Germinal center (tissue), 1 donor: ENCODE measurements around the gene ABCB9.
"Not testable (repeated sequence)": the region's sequence is repeated elsewhere in the genome, so short reads cannot be mapped to it uniquely, and the experiment has no call there.

Experiments used
- DNase-seq: peaks from one replicate; pipeline ENCODE4 v3.0.0; 2012; ENCODE audit warnings: mixed read lengths, low spot score

ABCB9 gene

GRCh38 chr12:122935318-122935717, 30.9 kb downstream of the ABCB9 start:
- DNase-seq, result no peak

DNA sequence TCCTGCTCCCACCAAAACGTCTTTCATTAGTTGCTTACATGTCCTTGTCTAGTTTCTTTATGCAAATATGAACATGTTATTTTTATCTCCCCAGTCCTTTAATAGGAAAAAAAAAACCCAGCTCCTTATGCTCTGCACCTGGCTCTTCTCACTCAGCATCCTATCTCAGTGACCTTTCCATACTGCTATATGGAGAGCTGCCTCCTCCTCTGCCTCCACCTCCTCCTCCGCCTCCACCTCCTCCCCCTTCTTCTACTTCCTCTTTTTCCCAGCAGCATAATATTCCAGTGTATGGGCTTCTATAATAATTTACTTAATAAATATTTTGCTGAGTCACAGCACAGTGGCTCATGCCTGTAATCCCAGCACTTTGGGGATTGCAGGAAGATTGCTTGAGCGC, 31.5 kb downstream of the ABCB9 start:
- no peak for DNase-seq

DNA sequence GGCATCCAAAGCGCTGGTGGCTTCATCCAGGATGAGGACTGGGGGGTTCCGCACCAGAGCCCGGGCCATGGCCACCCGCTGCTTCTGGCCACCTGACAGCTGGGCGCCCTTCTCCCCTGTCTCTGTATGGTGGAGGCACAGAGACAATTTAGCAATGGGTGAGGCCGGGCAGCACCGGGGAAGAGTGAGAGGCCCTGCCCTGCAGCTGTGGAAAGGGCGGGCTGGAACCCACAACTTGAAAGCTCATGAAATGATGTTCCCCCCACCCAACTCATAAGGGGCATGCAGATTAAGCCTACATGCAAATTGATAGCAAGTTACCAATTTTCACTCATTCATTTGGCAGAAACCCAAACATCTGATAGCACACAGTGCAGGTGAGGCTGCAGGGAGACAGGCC, 34.1 kb downstream of the ABCB9 start:
- no peak for DNase-seq

- DNase-seq, result no peak
These were observed 36.5 kb downstream of the ABCB9 start for GRCh38 chr12:122929812-122930211.

- DNase-seq, result no peak
These were observed 37.1 kb downstream of the ABCB9 start for GRCh38 chr12:122929148-122929538.

DNA sequence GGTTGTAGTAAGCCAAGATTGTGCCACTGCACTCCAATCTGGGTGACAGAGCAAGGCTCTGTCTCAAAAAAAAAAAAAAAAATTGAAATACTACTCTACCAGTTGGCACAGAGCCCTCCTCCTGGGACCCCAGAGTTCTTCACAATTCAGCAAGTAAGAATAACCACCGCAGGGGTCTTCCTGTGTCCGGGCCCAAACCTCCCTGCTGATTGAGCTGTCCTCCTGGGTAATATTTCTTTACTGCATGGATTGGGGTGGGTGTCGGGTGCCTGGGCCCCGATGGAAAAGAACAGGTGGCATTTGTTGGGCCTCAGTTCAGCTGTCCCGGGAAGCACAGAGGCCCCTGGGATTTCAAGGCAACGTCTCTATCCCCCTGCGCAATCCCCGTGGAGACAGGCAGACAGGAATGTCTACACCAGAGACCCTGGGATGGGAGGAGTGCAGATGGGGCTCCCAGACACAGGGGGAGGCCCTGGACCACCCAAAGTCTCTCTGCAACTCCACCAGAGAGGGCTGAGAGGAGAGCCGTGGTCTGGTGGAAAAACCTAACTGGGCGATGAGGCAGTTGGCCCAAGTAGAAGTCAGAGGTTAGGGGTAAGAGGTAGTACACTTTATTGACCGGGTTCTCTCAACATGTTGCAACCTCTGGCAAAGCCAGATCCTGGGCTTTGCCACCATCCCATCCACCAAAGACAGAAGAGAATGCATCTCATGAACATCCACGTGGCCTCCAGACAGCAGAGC, 37.7 kb downstream of the ABCB9 start:
- no peak for DNase-seq

DNA sequence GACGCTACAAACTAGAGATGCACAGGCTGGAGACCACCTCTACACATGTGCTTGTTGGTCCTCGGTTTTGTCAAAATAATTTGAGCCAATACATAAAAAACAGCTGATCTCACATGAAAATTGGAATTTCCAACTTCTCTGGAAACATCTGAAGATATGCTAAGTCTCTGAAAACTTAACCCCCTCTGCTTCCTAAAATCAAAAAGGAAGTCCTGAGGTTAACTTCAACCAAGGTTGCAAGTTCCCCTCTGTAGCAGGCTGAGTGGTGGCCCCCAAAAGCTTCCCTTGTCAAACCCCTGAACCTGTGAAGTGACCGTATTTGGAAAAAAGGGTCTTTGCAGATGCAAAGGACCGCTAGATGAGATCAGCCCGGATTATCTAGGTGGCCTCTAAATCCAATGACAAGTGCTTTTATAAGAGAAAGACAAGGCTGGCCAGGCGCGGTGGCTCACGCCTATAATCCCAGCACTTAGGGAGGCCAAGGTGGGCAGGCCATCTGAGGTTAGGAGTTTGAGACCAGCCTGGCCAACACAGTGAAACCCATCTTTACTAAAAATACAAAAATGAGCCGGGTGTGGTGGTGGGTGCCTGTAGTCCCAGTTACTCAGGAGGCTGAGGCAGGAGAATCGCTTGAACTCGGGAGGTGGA, 38.4 kb downstream of the ABCB9 start:
- no peak for DNase-seq

- DNase-seq, result no peak
These were observed 44.3 kb downstream of the ABCB9 start for GRCh38 chr12:122921917-122922316.

- no peak for DNase-seq
These were observed 45.6 kb downstream of the ABCB9 start for GRCh38 chr12:122920687-122921086.

DNA sequence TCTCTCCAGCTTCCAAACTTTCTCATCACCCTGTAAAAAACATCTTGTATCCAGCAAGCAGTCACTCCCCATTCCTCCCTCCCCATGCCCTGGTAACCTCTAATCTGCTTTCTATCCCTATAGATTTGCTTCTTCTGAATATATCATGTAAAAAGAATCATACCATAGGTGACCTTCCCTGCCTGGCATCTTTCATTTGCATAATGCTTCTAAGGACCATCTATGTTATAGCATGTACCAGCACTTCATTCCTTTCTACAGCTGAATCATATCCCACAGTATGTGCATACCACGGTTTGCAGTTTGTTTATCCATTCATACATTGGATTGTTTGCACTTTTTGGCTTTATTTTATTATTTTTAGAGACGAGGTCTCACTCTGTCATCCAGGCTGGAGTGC, 47.4 kb downstream of the ABCB9 start:
- no peak for DNase-seq

GRCh38 chr12:122917507-122918121, 48.6 kb downstream of the ABCB9 start:
- no peak for DNase-seq

DNA sequence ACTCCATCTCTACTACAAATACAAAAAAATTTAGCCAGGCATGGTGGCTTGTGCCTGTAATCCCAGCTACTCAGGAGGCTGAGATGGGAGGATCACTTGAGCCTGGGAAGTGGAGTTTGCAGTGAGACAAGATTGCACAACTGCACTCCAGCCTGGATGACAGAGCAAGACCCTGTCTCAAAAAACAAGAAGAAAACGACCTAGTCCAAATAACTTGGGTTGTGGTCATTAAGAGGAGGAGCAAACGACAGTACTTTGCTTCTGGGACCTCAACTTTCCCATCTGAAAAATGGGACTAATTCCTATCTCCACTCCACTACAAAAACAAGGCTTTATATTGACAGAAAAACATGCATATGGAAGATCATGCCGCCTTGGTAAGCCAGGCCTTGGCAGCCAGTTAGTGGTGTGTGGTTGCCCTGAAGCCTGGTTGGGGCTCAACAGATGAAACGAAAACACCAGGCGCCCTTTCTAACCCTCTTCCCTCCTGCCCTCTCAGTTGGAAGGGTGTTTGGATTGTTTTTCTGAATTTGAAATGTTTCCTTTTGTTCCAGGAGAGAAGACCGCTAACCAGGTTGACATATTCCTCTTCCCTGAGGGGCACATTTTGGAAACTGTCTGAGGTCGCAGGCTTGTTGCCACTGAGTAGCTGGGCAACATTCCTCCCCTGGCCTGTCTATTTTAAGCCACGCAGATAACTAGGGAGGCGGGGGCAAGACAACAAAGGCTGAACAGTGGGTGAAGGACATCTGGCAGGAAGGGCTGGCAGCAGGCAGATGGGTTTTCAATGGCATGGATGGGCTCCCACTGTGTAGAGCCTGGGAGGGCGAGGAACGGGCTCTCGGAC, 56.6 kb downstream of the ABCB9 start:
- DNase-seq, result no peak

GRCh38 chr12:122908915-122909314, 57.3 kb downstream of the ABCB9 start:
- no peak for DNase-seq

- not testable (repeated sequence) for DNase-seq
These were observed 61.0 kb downstream of the ABCB9 start for GRCh38 chr12:122905258-122905657.

- no peak for DNase-seq
These were observed 62.6 kb downstream of the ABCB9 start for GRCh38 chr12:122903693-122904034.

GRCh38 chr12:122902854-122903692, 63.2 kb downstream of the ABCB9 start:
- DNase-seq, result no peak

- DNase-seq, result no peak
These were observed 66.4 kb downstream of the ABCB9 start for GRCh38 chr12:122899887-122900286.

GRCh38 chr12:122896662-122897061, 69.6 kb downstream of the ABCB9 start:
- no peak for DNase-seq

- peak; percentile 83 for DNase-seq
These were observed 70.3 kb downstream of the ABCB9 start, which contains the start of gene VPS37B for GRCh38 chr12:122895704-122896636. VPS37B (minus strand) TSS chr12:122896124; CDS start chr12:122896062, 62 bp downstream.

GRCh38 chr12:122895320-122895703, 71.0 kb downstream of the ABCB9 start:
- no peak for DNase-seq
